BJ (cell line): Measurements from ENCODE around the gene TMSB15C. TPM values are rescaled to one million over a fixed set of nuclear protein-coding genes. Genes with fewer than 3 reads are reported as not detected.
"Not testable (repeated sequence)": the region's sequence is repeated elsewhere in the genome, so short reads cannot be mapped to it uniquely, and the experiment has no call there.

Source experiments
- CTCF ChIA-PET: fragments of 350-600 bp; formaldehyde crosslinking; extraction: SDS; loops from one replicate; lab custom pipeline; 2021; ENCODE audit warnings: antibody characterized with exemption, inconsistent platforms; lab: Yijun Ruan, JAX
- POLR2A ChIA-PET: fragments of 300-600 bp; sonication (Branson Sonifier 250); formaldehyde crosslinking; extraction: SDS; loops from one replicate; lab custom pipeline; 2021; ENCODE audit warnings: antibody characterized with exemption; lab: Charles Lee
- DNase-seq: peaks from one replicate; pipeline ENCODE4 v3.0.0-alpha.2; 2011; ENCODE audit warnings: low read depth
- H3K27me3 ChIP-seq: 2 replicates; pipeline ENCODE4 v1.6.0; 2011; ENCODE audit warnings: low read length; ENCODE audit not compliant: control insufficient read depth, insufficient read depth
- H3K36me3 ChIP-seq: 2 replicates; pipeline ENCODE4 v1.5.1; 2011; ENCODE audit warnings: low read length; ENCODE audit not compliant: control insufficient read depth, insufficient read depth
- H3K4me3 ChIP-seq: 2 replicates; pipeline ENCODE4 v1.5.1; 2011; ENCODE audit warnings: low read depth, mild to moderate bottlenecking, control low read depth, low read length
- polyA plus RNA-seq: library from polyadenylated mRNA; depleted of rRNA; stranded (reverse); fragments of >200 nt; gene quantifications from 2 replicates; pipeline ENCODE4 v1.2.3, GENCODE V29; 2011
- TF ChIP-seq, protein P1 (sequence below): IDR thresholded peaks from 2 replicates; pipeline ENCODE4 v1.5.1; 2011; ENCODE audit warnings: low read depth, mild to moderate bottlenecking, control low read depth, inconsistent platforms, low read length, moderate library complexity; ENCODE audit not compliant: insufficient read depth

TMSB15C gene
- polyA plus RNA-seq, 1 experiment = 1.2 TPM

DNA sequence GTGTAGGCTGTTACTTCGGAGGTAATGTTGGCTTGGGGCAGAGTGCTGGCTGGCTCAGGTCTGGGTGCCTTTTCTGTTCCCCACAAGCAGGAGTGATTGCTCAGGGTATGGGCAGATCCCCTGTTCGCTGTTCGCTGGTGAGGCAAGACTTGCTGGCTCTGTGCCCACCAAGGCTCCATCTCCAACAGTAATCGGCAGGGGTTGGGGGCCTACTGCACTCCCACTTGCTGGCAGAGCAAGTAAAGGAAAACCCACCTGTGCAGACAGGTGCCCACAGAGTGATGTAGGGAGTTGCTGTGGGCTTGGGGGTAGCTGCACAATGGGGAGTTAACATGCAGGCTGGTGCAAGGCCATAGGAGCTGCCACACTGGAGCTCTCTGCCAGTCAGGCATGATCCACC is 8.0 kb upstream of the TMSB15C start:
- Histone ChIP-seq H3K27me3 (no peaks in the 10 kb centered on the region), H3K4me3 (no peak overlapping the region), H3K36me3 (no peaks in the 10 kb centered on the region)
- TF ChIP-seq, protein P1, sequence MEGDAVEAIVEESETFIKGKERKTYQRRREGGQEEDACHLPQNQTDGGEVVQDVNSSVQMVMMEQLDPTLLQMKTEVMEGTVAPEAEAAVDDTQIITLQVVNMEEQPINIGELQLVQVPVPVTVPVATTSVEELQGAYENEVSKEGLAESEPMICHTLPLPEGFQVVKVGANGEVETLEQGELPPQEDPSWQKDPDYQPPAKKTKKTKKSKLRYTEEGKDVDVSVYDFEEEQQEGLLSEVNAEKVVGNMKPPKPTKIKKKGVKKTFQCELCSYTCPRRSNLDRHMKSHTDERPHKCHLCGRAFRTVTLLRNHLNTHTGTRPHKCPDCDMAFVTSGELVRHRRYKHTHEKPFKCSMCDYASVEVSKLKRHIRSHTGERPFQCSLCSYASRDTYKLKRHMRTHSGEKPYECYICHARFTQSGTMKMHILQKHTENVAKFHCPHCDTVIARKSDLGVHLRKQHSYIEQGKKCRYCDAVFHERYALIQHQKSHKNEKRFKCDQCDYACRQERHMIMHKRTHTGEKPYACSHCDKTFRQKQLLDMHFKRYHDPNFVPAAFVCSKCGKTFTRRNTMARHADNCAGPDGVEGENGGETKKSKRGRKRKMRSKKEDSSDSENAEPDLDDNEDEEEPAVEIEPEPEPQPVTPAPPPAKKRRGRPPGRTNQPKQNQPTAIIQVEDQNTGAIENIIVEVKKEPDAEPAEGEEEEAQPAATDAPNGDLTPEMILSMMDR = no peak
- ChIA-PET POLR2A (no interaction called here), CTCF (interaction anchor here (1.1 kb wide), 1 partner anchor 186 kb away, joined by 3 read pairs; no protein-coding TSS in a partner anchor)
- DNase-seq = no peak

DNA sequence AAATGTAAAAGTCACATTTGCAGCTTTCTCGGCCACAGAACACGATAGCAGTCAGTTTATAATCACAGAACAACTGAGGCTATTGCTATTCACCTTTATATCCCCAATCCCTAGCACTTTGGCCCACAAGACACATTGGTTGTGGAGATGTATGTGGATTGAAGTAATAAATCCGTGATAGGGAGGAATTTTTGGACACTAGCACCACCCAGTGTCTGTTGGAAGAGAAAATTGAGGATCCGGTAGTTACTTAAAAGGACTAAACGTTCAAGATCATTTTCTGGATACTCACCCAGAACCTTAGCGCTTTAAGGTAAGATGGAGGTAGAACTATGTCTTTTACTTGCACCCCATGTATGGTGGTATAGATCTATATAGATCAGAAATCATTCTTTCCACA is 1.8 kb upstream of the TMSB15C start:
- H3K36me3 ChIP-seq, POLR2A ChIA-PET, H3K27me3 ChIP-seq, H3K4me3 ChIP-seq, DNase-seq, CTCF ChIA-PET: not testable (repeated sequence)

DNA sequence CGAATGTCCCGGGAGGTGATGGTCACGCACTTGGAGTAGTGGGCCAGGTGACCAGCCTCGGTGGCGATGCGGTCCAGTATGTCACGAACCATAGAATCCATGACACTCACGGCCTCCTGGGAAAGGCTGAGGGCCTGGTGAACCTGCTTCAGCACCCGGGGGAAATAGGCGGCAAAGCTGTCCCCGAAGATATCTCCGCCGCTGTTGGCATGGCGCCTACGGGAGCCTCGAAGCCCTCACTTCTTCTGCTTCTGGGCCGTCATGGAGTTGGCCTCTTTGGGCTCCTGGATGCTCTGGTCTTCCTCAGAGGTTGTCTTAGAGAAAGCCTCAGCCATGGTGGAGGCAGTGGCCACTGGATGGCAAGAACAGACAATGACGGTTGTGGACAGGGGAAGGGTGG is 13.4 kb downstream of the TMSB15C start:
- POLR2A ChIA-PET, H3K4me3 ChIP-seq, H3K36me3 ChIP-seq, CTCF ChIA-PET, H3K27me3 ChIP-seq, DNase-seq: not testable (repeated sequence)

DNA sequence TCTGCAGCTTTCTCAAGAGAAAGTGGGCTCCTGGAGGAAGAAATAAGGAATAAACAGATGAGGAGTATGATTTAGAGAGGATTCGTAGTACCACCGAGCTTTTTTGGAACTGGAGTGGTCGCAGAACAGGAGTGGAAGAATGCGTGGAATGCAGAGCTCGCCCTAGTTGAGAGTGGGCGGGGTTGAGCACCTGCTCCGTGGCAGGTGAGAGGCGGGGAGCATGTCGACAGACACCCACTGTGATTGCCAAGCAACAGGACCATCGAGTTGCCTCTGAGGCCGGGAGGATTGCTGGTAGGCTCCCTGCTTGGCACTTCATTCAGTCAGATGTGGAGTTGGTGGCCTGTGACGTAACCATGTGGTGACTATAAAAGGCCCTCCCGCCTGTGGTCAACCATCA is 21.1 kb downstream of the TMSB15C start:
- POLR2A ChIA-PET, CTCF ChIA-PET, DNase-seq, H3K36me3 ChIP-seq, H3K27me3 ChIP-seq, H3K4me3 ChIP-seq: not testable (repeated sequence)

DNA sequence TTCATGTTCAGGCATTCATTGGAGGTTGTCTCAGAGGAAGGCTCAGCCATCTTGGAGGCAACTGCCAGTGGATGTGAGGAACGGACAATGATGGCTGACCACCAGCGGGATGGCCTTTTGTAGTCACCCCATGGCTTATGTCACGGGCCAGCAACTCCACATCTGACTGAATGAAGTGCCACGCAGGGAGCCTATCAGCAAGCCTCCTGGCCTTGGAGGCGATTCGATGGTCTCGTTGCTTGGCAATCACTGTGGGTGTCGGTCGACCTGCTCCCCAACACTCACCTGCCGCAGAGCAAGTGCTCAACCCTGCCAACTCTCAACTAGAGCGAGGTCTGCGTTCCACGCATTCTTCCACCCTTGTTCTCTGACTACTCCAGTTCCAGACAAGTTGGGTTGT is 28.9 kb downstream of the TMSB15C start:
- Histone ChIP-seq H3K27me3 (no peaks in the 10 kb centered on the region), H3K4me3 (no peak overlapping the region), H3K36me3 (no peaks in the 10 kb centered on the region)
- TF ChIP-seq, protein P1 = no peak
- no peak for DNase-seq
- CTCF ChIA-PET = no interaction called here
- POLR2A ChIA-PET = no interaction called here

DNA sequence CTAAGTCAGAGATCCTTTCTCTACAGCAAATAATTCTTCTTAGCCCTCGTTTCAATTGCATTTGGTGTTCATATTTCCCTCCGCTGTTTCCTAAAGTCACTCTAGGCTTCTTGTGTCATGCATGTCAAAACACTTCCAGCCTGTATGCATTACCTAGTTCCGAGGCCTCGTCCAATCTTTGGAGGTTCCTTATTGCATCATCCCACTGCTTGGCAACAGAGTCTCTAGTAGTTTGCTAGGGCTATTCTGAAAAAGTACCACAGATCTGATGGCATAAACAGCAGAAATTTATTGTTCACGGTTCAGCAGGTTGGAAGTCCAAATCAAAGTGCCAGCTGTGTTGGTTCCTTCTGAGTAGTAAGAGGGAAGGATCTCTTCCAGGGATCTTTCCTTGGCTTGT is 30.4 kb downstream of the TMSB15C start:
- H3K4me3 ChIP-seq = no peak overlapping the region
- CTCF ChIA-PET = no interaction called here
- POLR2A ChIA-PET = no interaction called here

DNA sequence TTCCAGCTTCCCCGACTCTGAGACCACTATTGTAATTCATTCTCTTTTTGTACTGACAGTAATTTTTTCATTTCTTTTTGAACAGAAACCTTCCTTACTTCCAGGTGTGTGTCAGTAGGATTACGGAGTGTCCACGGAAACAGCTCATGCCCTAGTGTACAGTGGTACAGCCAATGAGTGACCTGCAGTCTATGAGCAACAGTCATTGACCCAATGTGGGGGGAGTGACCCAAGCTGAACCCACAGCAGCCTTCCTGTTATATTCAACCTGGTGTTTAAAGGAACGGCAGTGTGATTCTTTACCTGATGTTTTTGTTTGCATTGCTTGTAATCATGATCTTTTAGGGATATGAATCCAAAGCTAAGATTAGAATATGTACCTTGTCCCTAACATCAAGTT is 35.0 kb downstream of the TMSB15C start:
- no peak for DNase-seq
- TF ChIP-seq, protein P1 = no peak

More for the DNA sequence above, 30.4 kb downstream of the TMSB15C start:
- H3K36me3 ChIP-seq = no peaks in the 10 kb centered on the region
- no peak for DNase-seq
- H3K27me3 ChIP-seq = no peaks in the 10 kb centered on the region
- TF ChIP-seq, protein P1 = no peak

More for the DNA sequence above, 35.0 kb downstream of the TMSB15C start:
- H3K27me3 ChIP-seq = no peaks in the 10 kb centered on the region
- no peak overlapping the region for H3K4me3 ChIP-seq
- CTCF ChIA-PET = no interaction called here
- H3K36me3 ChIP-seq = no peaks in the 10 kb centered on the region
- POLR2A ChIA-PET = no interaction called here
